Stimulated activated CD4-positive, alpha-beta T cell treated with anti-CD3 and anti-CD28 coated beads, Interleukin-4, amount 100 ng/mL, for 1 hour (primary cell): Measurements from ENCODE around the gene TUBGCP2.

Experiments used
- DNase-seq: peaks from one replicate; pipeline ENCODE4 v3.0.0-alpha.2; 2020

The TUBGCP2 gene

DNA sequence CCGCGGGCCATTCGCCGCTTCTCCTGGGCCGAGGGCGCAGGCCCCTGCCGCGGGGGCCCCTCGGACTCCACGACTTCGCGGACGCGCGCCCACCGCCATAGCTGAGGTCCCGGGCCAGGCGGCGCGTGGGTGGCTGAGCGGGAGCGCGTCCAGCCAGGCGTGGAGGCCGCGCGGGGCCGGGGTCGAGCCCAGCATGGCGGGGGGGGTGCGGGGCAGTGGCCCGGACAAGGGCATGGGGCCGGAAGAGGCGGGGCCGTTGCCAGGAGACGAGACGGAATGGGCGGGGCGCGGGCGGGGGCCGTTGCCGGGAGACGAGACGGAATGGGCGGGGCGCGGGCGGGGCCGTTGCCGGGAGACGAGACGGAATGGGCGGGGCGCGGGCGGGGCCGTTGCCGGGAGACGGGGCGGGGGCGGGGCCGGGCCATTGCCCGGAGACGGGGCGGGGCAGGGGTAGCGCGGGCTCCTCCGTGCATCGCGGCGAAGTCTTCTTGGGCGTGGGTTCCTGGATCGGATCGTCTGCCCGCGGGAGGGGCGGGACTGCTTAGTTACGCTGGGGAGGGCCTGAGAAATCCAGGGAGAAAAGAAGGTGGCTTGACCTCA lies 46.8 kb downstream of the TUBGCP2 start:
- DNase-seq: peak; percentile 80

DNA sequence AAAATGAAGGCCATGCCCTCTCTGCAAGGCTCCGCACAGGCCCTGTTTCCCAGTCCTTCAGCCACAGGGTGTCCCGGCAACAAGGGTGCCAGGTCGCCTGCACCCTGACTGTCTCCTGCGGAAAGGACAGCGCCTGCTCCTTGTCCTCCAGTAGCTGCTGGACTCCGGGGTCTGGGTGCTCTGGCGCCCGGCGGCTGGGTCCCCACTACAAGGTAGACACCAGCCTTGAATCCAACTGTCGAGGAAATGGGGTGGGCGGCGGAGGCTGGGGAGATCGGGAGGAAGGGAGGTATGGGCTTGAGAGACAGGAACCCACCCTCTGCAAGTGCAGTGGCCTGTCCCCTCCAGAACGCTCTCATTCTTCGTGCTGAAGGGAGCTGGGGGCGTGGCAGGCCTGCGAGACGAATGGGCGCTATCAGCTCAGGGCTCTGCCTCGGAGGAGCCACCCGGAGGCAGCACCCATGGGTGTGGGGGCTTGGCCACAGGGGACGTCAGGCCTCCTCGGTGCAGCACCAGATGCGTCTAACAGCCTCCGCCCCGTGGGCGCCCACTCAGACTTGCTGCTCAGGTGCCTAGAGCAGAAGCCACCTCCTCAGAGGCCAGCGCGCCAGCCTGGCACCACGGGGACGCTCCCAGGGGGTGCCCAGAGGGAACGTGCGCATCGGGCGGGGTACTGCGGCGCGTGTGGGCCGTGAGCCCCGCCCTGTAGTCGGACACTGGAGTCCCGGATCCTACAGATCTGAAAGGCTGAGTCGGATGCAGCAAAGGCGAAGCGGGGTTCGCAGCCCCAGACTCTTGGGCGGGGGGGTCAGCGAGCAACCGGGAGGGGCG lies 47.6 kb downstream of the TUBGCP2 start:
- DNase-seq: peak; percentile 69

DNA sequence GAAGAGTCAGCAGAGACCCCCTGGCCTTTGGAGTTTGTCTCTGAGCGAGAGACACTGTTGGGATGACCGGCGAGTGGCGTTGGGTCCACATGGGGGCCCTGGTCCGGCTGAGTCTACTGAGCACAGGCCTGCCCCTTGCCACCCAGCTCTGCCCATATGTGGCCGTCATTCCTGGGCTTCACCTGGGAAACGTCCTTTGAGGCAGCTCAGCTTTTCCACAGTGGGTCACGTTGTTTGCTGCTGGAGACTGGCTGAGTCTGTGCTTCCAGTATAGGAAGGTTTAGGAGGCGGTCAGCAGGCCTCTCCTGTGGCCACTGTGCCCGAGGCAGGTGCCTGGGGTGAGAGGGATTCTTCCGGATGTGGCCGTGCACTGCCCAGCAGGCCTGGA lies 49.1 kb downstream of the TUBGCP2 start:
- no peak for DNase-seq

DNA sequence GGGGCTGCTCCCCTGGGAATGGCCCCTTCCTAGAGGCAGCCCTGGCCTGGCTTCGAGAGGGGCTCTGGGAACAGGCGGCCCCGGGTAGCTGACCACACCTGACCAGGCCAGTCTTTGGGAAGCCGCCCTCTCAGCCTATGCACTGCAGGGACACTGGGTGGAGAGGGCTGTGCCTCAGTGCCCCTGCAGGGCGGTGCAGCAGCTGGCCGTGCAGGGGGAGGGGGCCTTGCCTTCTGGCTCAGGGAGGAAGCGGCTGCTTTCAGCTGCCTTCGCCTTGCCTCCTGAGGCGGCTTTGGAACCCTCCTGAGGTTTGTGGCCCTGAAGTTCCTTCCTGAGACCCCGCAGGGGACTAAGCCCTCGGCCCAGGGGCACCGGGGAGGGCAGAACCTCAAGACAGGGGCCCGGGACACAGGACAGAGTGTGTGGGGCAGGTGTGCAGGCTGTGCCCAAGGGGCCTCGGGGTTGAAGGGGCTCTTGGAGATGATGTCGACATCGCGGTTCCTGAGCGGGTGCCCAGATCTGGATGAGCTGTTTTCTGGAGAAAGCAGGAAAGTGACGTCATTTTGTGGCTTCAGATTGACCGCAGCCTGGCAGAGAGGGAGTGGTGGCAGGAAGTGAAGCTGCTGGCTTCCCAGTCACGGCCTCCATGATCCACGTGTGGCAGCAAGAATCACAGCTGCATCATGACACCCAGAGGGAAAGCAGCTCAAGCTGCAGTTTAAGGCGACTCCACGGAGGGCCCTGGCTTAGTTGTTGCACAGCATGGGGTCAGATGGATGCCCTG lies 49.7 kb downstream of the TUBGCP2 start:
- DNase-seq: peak; percentile 77

DNA sequence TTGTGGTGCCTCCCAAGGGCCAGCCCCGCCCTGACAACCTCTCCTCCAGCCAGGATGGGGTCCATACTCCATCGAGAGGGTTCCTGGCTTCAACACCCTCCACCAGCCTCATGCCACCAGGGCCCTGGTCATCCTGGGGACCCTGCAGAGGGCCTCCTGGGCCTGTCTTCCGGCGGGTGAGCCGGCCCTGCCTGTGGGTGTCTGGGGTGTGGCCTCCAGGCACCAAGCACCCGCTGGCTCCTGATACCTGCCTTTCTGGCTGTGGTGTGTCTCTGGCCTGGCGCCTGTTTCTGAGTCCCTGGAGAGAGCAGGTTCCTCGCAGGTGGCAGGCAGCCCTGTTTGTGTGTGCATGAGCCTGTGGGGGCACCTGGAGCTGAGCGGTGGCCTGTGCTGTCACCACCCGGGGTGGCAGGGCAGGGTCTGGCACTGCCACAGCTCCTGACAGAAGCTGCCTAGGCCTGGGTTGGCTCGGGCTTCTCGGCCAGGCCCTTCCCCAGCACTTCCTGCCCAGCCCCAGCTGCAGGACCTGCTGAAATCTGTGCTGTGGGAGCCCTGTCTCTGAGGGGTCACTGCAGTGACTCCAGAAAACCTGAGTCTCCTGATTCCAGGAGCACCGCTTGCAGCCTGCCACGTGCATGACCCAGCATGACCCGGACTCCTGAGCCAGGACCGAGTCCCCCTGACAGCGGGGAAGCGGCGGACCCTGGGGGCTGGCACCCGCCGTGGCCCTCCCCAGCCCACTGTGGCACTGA lies 50.4 kb downstream of the TUBGCP2 start:
- no peak for DNase-seq

DNA sequence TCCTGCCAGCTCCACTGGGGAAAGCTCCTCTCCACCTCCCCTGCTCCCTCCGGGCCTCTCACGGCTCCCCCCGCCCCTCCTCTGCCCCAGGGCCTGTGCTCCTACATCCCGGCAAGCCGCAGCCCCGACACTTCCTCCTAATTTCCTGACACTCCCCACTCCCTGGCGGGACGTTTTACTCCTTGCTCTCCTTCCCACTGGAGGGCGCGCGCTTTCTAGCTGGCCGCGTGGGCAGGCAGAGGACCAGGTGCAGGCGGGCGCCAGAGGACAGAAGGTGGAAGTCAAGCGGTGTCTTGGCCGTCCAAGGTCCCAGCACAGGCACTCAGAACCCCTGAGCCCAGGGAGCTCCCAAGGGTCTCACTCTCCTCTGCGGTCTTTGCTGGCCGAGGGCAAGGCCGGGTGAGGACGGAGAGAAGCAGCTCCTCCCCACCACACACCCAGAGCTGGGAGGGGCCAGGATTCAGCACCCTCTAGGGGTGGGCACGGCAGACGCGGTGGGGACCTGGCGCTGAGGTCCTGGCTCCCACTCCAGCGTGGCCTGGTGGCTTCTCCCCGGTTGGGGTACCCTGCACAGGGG lies 51.1 kb downstream of the TUBGCP2 start:
- DNase-seq: no peak

DNA sequence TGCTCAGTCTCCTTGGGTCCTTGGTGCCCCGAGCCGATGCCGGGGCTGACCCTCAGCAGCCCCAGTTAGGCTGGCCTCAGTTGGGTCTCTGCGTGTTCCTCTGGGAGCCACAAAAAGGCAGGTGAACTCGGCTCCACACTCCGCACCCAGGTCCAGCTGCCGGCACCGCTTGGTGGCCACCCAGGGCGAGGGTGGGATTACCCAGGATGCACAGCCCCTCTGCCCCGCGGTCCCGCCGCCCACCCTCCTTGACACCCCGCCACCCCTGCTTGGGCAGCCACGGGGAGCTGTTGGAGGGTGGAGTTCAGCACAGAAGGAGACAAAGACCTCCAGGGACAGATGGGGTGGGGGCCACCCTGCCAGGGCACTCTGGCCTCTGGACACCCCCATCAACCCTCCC lies 53.3 kb downstream of the TUBGCP2 start:
- DNase-seq: no peak

DNA sequence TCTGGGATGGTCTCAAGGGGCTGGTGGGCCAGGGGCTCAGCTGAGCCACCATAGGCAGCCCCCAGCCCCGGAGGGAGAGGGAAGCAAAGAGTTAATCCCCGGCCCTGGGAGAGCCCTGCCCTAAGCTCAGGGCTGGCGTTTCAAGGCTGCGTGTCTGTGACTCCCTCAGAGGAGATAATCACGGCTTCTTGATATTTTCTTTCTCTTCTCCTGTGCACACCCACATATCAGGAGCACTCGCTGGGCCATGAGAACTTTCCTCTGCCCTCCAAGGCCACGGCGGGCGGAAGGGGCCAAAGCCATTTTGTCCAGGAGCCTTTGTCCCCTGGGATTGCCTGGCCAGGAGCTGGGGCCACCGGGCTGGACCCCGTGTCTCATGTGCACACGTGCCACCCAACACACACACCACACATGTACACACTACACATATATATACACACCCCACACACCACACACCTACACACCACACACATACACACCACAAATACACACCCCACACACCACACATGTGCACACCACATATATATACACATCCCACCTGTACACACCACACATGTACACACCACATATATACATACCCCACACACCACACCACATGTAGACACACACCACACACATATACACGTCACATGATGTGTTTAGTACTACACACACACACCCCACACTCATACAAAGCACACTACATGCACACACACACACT lies 54.1 kb downstream of the TUBGCP2 start:
- DNase-seq: no peak

DNA sequence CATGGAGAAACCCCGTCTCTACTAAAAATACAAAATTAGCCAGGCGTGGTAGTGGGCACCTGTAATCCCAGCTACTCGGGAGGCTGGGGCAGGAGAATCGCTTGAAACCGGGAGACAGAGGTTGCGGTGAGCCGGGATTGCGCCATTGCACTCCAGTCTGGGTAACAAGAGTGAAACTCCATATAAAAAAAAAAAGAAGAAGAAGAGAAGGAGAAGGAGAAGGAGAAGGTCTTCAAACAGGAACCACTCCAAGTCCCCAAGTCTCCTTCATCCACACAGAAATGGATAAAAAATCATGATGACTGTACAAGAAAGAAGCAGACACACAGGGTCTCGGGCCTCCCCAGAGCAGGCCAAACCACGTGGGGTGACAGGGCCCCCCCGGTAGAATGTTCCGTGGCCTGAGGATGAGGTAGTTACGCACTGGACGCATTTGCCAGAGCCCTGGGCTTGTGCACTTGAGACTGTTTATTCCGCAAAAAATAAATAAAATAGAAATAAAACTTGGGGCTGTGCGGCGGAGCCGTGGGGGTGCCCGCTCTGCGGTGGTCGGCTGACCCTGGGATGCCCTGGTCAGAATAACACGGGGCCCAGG lies 55.2 kb downstream of the TUBGCP2 start:
- DNase-seq: no peak

DNA sequence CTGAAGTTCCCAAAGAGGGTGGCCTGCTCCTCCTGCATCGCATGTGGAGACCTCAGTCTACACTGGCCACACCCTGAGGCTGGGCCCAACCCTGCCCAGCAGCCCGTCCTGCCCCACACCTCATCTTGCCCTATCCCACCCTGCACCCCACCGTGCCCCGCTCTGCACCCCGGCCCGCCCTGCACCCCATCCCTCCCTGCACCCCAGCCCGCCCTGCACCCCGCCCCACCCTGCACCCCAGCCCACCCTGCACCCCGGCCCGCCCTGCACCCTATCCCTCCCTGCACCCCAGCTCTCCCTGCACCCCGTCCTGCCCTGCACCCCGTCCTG lies 56.5 kb downstream of the TUBGCP2 start:
- no peak for DNase-seq

DNA sequence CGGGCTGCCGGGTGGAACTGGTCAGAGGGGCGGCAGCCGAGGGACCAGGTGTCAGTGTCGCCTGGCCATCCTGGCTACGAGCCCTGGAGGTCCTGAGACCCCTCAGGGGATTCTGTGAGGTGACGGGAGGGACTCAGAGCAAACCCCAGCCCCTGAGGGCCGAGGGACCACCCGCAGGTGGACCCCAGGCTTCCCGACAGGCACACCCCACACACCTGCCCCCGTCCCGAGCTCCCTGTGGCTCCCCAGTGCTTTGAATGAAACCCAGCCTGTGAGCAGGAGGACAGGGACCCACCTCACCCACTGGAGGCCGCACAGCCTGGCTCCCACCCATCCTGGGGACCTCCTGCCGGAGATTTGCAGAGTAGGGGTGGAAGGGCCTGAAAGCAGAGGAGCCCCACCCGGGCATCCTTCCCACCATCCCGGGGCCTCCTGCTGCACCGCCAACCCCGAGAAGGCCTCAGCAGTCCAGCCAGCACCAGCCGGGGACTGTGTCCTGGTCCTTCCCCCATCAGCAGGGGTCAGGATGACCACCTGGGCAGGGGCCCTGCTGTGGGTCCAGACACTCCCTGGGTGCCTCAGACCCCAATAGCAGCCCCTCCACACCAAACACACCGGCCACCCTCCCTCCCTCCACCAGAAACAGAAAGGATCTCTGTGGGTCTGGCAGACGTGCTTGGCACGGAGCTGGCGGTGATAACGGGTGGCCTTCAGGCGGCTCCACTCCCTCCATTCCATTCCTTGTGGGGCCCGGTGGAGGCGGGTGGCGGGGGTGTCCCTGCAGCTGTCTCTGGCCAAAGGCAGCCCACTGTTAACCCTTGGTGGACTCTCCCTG lies 57.1 kb downstream of the TUBGCP2 start:
- no peak for DNase-seq

DNA sequence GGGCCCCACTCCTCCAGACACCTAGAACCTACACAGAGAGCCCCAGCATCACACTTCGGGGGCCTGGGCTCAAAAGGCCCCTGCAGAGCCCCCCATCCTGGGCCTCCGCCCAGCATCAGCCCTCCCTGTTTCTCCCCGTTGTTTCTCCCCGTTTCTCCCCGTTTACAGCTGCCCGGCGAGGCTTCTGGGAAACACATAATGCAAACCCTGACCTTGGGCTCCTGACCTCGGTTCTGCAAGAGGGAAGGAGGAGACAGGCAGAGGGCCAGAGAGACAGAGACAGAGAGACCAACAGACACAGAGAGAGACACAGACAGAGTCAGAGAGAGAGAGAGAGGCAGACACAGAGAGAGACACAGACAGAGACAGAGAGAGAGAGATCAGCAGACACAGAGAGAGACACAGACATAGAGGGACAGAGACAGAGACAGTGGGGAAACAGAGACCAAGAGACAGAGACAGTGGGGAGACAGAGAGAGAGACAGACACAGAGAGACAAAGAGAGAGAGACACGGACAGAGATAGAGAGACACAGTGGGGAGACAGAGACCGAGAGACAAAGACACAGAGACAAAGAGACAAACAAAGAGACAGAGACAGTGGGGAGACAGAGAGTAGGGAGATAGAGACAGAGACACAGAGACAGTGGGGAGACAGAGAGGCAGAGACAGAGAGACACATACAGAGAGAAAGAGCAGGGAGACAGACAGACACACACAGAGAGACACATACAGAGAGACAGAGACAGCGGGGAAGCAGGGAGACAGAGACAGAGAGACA lies 58.5 kb downstream of the TUBGCP2 start:
- no peak for DNase-seq

DNA sequence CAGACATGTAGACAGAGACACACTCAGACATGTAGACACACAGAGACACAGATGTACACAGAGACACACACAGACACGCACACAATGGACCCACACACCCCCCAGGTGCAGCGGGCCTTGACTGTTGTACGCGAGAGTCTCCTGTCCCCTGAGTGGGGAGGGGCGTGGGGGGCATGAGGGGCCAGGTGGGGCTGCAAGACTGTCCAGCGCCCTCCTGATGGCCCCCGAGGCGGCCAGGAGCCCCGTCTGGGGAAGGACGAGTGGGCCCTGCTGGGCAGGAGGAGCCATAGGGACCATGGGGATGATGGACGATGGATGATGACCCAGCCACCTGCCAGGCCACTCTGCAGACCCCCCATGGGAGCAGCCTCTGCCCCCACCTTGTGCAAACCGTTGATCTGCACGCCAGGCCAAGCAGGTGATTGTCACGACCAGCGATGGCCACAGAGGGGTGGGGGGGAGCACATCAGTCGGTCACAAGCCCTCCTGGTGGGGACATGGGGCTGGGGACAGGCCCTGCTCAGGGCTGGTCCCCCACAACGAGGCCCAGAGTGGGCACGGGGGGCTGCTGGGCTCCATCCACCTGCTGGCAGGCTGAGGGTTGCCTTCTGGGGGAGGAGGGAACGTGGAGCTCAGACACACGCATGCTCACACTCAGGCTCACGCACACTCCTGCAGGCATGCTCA lies 59.4 kb downstream of the TUBGCP2 start:
- DNase-seq: no peak

DNA sequence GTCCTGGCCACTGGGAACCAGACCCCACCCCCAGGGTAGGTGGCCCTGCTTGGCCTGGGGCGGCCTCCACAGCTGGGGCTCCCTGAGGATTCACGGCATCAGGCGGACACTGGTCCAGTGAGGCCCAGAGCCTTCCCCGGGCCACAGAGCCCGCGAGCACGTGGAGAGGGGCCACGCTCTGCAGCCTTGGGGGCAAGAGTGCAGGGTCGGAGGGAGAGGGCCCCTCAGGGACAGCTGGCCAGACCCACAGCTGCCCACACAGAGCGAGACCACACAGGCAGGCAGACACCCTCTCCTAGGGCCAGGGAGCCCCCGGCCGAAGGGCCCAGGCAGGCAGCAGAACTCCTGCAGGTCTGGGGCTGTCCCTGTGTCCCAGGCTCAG lies 60.3 kb downstream of the TUBGCP2 start:
- DNase-seq: no peak

DNA sequence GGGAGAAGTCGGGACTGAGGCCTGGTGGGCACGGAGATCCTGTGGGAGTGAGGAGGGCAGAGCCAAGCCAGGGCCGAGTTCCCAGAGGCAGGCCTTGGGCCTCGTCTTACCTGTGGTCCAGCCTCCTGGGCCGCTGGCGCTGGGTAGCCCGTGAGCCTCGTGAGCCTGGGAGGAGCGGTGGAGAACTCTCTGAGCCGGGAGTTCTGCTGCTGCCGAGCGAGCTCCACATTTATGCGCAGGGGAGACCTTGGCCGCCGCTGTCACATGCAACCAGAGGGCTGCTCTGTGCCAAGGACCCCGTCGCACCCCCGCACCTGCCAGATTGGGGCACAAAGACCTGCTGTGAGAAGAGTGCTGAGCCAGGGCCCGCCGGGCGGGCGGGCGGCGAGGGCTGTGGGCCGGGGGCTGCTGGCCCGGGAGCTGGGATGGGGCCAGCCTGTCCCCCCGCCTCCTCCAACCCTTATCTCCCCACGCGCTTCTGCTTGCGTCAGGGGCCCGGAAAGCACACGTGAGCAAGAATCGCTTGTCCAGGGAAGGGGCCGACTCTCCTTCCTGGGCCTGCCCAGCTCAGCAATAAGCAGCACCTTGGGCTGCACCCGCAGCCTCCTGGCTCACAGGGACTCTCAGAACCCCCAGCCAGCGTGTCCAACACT lies 60.9 kb downstream of the TUBGCP2 start:
- no peak for DNase-seq

DNA sequence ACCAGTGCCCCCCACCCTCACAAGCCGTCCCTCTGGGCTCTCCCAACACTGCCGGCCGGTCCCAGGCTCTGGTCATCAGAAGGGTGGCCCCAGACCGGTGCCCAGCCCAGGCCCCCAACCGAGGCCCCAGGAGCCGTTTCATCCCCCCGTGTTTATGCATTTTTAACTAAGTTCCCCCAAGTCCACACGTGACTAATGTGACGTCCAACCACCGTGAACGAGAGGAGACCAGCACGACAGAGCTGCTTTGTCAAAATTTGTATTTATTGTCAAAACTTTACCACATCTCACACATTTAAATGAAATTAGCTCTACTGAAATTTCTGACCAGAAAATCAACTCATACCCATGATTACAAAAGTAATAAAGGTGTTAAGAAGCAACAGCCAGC lies 62.4 kb downstream of the TUBGCP2 start:
- DNase-seq: no peak

DNA sequence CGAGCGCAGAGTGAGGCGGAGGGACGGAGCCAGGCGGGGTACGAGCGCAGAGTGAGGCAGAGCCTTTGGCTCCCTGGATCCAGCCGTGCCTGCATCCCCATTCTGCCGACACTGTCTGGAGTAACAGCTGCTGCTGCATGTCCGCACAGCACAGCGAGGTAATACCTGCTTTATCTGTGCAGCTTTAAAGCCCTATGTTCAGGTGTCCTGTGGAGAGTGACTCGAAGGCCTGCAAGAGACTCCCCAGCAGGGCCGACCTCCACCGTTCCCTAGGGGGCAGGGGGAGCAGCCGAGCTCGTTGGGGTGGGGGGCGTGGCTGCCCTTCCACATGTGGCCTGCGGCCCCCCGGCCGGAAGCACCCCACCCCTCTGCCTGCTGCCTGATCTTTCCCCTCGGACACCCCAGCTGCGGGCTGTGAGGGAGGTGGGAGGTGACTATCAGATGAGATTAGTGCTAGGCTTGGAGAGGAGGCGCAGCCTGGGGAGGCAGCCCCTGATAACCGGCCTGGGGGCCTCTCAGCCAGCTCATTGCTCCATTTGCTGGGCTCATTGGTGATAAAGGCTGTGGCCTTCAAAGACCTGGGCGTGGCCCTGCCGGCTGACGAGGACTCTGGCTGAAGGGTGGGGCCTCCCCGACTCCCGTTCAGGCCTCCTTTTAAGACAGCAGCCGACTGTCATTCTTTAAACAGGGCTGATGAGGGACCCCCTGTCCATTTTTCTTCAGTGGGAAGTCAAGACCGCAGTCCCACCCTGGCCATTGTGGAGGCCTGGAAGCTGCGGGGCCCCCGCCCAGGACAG lies 63.0 kb downstream of the TUBGCP2 start:
- no peak for DNase-seq

DNA sequence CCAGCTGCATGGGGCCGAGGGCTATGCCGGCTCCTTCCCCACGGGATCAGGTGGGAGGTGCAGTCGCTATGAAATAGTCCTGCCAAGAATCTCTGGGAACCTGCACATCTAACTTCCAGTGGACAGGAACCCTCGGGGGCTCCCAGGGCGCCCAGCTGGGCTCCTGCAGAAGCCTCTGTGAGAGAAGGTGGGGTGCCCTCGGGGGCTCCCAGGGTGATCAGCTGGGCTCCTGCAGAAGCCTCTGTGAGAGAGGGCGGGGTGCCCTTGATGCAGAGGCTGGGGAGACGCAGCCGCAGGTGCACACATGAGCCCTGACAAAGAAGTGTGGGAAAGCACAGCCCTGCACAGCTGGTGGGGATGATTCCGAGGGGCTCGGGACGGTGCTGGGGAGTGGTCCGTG lies 65.1 kb downstream of the TUBGCP2 start:
- DNase-seq: no peak
